WTC11 (cell line): Measurements from ENCODE around the gene ROR2. TPM values are rescaled to one million over a fixed set of nuclear protein-coding genes. Genes with fewer than 3 reads are reported as not detected.

Experiments used
- ATAC-seq: fragments of 200-7000 bp; cut with Tn5 transposase; 2 replicates; pipeline ENCODE4 v1.10.0; 2021; ENCODE audit warnings: mild to moderate bottlenecking, moderate library complexity
- CTCF ChIA-PET: fragments of 300-600 bp; sonication (Branson Sonifier 250); formaldehyde crosslinking; loops from one replicate; lab custom pipeline; 2021; ENCODE audit warnings: antibody characterized with exemption; lab: Charles Lee
- POLR2A ChIA-PET: fragments of 350-600 bp; sonication (Branson Sonifier 250); formaldehyde crosslinking; loops from one replicate; lab custom pipeline; 2021; ENCODE audit warnings: antibody characterized with exemption; lab: Charles Lee
- DNase-seq: peaks from one replicate; pipeline ENCODE4 v3.0.0; 2021; ENCODE audit warnings: low spot score
- H3K27ac Mint-ChIP-seq: 2 replicates; pipeline ENCODE4 v1.8.0; 2021; ENCODE audit warnings: mixed read lengths
- H3K27me3 Mint-ChIP-seq: 2 replicates; pipeline ENCODE4 v1.8.0; 2021; ENCODE audit warnings: low read depth, mild to moderate bottlenecking, moderate library complexity, mixed read lengths
- H3K36me3 Mint-ChIP-seq: 2 replicates; pipeline ENCODE4 v1.8.0; 2021; ENCODE audit warnings: mixed read lengths
- H3K4me1 Mint-ChIP-seq: 2 replicates; pipeline ENCODE4 v1.8.0; 2022; ENCODE audit warnings: mixed read lengths
- H3K4me3 Mint-ChIP-seq: 2 replicates; pipeline ENCODE4 v1.8.0; 2021; ENCODE audit warnings: mild to moderate bottlenecking, moderate library complexity, mixed read lengths
- H3K9me3 Mint-ChIP-seq: 2 replicates; pipeline ENCODE4 v1.8.0; 2021; ENCODE audit warnings: mixed read lengths
- CDX4 ChIP-seq: fragments of 250-450 bp; sonication (Bioruptor Pico); IDR thresholded peaks from 2 replicates; pipeline ENCODE4 v1.9.0; 2021; ENCODE audit warnings: moderate library complexity, mild to moderate bottlenecking, inconsistent platforms, borderline replicate concordance
- E2F5 ChIP-seq: sonication (generic); formaldehyde crosslinking; IDR thresholded peaks from 2 replicates; pipeline ENCODE4 v1.8.1; 2022; ENCODE audit warnings: mild to moderate bottlenecking, moderate library complexity, missing genetic modification reagents
- EMX1 ChIP-seq: fragments of 250-450 bp; sonication (Bioruptor Pico); IDR thresholded peaks from 2 replicates; pipeline ENCODE4 v1.8.0; 2021; ENCODE audit warnings: mild to moderate bottlenecking
- ESRRA ChIP-seq: sonication (generic); formaldehyde crosslinking; IDR thresholded peaks from 2 replicates; pipeline ENCODE4 v1.8.1; 2022; ENCODE audit warnings: mild to moderate bottlenecking, missing genetic modification reagents, borderline replicate concordance
- GRHL2 ChIP-seq: fragments of 250-450 bp; sonication (Bioruptor Pico); IDR thresholded peaks from 2 replicates; pipeline ENCODE4 v1.8.0; 2022; ENCODE audit warnings: mild to moderate bottlenecking, moderate library complexity; ENCODE audit not compliant: insufficient replicate concordance, severe bottlenecking
- JAZF1 ChIP-seq: fragments of 250-450 bp; sonication (Bioruptor Pico); IDR thresholded peaks from 2 replicates; pipeline ENCODE4 v1.9.0; 2021; ENCODE audit warnings: moderate library complexity, mild to moderate bottlenecking, inconsistent platforms
- MAX ChIP-seq: sonication (generic); formaldehyde crosslinking; IDR thresholded peaks from 2 replicates; pipeline ENCODE4 v1.8.0; 2022; ENCODE audit warnings: mild to moderate bottlenecking, missing genetic modification reagents
- NFE2L1 ChIP-seq: sonication (generic); formaldehyde crosslinking; IDR thresholded peaks from 2 replicates; pipeline ENCODE4 v1.8.1; 2023; ENCODE audit warnings: missing genetic modification reagents
- NR1H2 ChIP-seq: sonication (generic); formaldehyde crosslinking; IDR thresholded peaks from 2 replicates; pipeline ENCODE4 v1.9.0; 2021; ENCODE audit warnings: mild to moderate bottlenecking, moderate library complexity, missing genetic modification reagents
- OVOL2 ChIP-seq: fragments of 250-450 bp; sonication (Bioruptor Pico); IDR thresholded peaks from 2 replicates; pipeline ENCODE4 v1.9.0; 2021; ENCODE audit warnings: mild to moderate bottlenecking, borderline replicate concordance
- PRDM15 ChIP-seq: sonication (generic); formaldehyde crosslinking; IDR thresholded peaks from 2 replicates; pipeline ENCODE4 v1.8.0; 2022; ENCODE audit warnings: missing genetic modification reagents
- SMAD4 ChIP-seq: sonication (generic); formaldehyde crosslinking; IDR thresholded peaks from 2 replicates; pipeline ENCODE4 v1.8.0; 2022; ENCODE audit warnings: mild to moderate bottlenecking, missing genetic modification reagents
- TEAD1 ChIP-seq: sonication (generic); formaldehyde crosslinking; IDR thresholded peaks from 2 replicates; pipeline ENCODE4 v1.8.0; 2022; ENCODE audit warnings: mild to moderate bottlenecking, missing genetic modification reagents
- USF1 ChIP-seq: sonication (generic); formaldehyde crosslinking; IDR thresholded peaks from 2 replicates; pipeline ENCODE4 v1.8.0; 2022; ENCODE audit warnings: mild to moderate bottlenecking, missing genetic modification reagents
- ZMAT4 ChIP-seq: fragments of 250-450 bp; sonication (Bioruptor Pico); IDR thresholded peaks from 2 replicates; pipeline ENCODE4 v1.9.0; 2021; ENCODE audit warnings: mild to moderate bottlenecking
- ZNF281 ChIP-seq: sonication (generic); formaldehyde crosslinking; IDR thresholded peaks from 2 replicates; pipeline ENCODE4 v1.8.0; 2023; ENCODE audit warnings: mild to moderate bottlenecking, missing genetic modification reagents
- ZNF317 ChIP-seq: sonication (generic); formaldehyde crosslinking; IDR thresholded peaks from 2 replicates; pipeline ENCODE4 v1.8.1; 2023; ENCODE audit warnings: low read depth, mild to moderate bottlenecking, moderate library complexity, missing genetic modification reagents, borderline replicate concordance
- ZNF396 ChIP-seq: fragments of 250-450 bp; sonication (Bioruptor Pico); IDR thresholded peaks from 2 replicates; pipeline ENCODE4 v1.8.0; 2021; ENCODE audit warnings: mild to moderate bottlenecking, moderate library complexity, borderline replicate concordance
- total RNA-seq: library from RNA; stranded (reverse); gene quantifications from 3 replicates; pipeline ENCODE4 v1.2.3, GENCODE V29; 2021

ROR2 gene
- total RNA-seq, 1 experiment from 2014 or later = 19.8 TPM

- H3K4me3 Mint-ChIP-seq = no peak overlapping the region
- no peak for ATAC-seq
- DNase-seq = no peak
- H3K9me3 Mint-ChIP-seq = peaks cover 16% of the 10 kb centered on the region
- POLR2A ChIA-PET = interaction anchor here (0.6 kb wide), 1 partner anchor 70 kb away, joined by 6 read pairs; no protein-coding TSS in a partner anchor
- H3K27ac Mint-ChIP-seq = no peak overlapping the region
- CTCF ChIA-PET = no interaction called here
- H3K27me3 Mint-ChIP-seq = no peaks in the 10 kb centered on the region
- TF ChIP-seq USF1 (CRISPR knock-in tag) (no peak), ZNF281 (CRISPR knock-in tag) (no peak), PRDM15 (no peak), ZNF317 (no peak), CDX4 (no peak), ZNF396 (CRISPR knock-in tag) (no peak), GRHL2 (no peak), TEAD1 (CRISPR knock-in tag) (no peak), ESRRA (CRISPR knock-in tag) (no peak), MAX (CRISPR knock-in tag) (no peak), SMAD4 (CRISPR knock-in tag) (no peak), JAZF1 (no peak), OVOL2 (CRISPR knock-in tag) (no peak), NR1H2 (CRISPR knock-in tag) (no peak), EMX1 (CRISPR knock-in tag) (no peak)
- H3K4me1 Mint-ChIP-seq = no peaks in the 10 kb centered on the region
- H3K36me3 Mint-ChIP-seq = 0 out of 2 replicates have a peak, but pooled peaks cover 3% of the 10 kb centered on the region
Measured at GRCh38 chr9:91547081-91547480, 402.9 kb downstream of the ROR2 start.

GRCh38 chr9:91546574-91546973, 403.5 kb downstream of the ROR2 start:
- Mint-ChIP-seq H3K36me3 (0 out of 2 replicates have a peak, but pooled peaks cover 3% of the 10 kb centered on the region), H3K27ac (no peak overlapping the region), H3K4me1 (no peaks in the 10 kb centered on the region), H3K9me3 (peaks cover 16% of the 10 kb centered on the region), H3K27me3 (no peaks in the 10 kb centered on the region), H3K4me3 (no peak overlapping the region)
- TF ChIP-seq NFE2L1 (no peak), NR1H2 (CRISPR knock-in tag) (no peak), ZMAT4 (CRISPR knock-in tag) (no peak), CDX4 (no peak), E2F5 (no peak)
- no peak for DNase-seq
- CTCF ChIA-PET = no interaction called here
- POLR2A ChIA-PET = interaction anchor here (0.6 kb wide), 1 partner anchor 70 kb away, joined by 6 read pairs; no protein-coding TSS in a partner anchor
- no peak for ATAC-seq
